A549 (cell line): Measurements from ENCODE around the gene KICS2.

Experiments used
- HDAC2 ChIP-seq: fragments of 200-600 bp; sonication (generic); IDR thresholded peaks from 2 replicates; pipeline ENCODE4 v1.6.1; 2016
- POLR2A ChIP-seq: IDR thresholded peaks from 2 replicates; pipeline ENCODE4 v1.6.1; 2012; ENCODE audit warnings: mild to moderate bottlenecking, low read length
- RAD21 ChIP-seq, 2 experiments: fragments of >200 bp in 1 of 2; sonication (Bioruptor Twin) in 1 of 2; formaldehyde crosslinking in 1 of 2; IDR thresholded peaks in 1 of 2; conservative IDR thresholded peaks in 1 of 2; 2 replicates in 1 of 2; 3 replicates in 1 of 2; pipeline ENCODE4 v1.6.1; 2012 to 2018; ENCODE audit warnings: inconsistent platforms in 1 of 2
- ZFP36 ChIP-seq: fragments of 450-650 bp; IDR thresholded peaks from 2 replicates; pipeline ENCODE4 v1.6.1; 2014; ENCODE audit warnings: borderline replicate concordance; ENCODE audit not compliant: partially characterized antibody
- TF ChIP-seq, protein P1 (sequence below): fragments of >200 bp; sonication (Bioruptor Twin); formaldehyde crosslinking; IDR thresholded peaks from 3 replicates; pipeline ENCODE4 v1.5.1; 2016

DNA sequence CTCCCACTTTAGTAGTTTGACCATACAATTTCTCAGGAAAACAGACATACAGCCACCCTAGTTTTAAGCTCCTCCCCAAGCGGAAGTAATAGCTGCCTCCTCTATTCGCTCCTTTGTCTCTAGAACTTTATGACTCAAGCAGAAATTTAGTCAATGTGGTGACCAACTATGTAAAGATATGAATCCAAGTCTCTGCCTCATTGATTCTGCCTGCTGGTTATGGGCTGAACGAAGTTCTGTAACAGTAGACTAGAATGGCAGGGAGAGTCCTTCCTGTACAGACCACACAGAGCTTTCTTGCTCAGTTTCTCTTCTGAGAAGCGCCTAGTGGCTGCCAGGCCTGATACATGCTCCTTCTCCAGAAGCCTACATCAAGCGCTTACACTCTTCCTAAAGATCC is 19.1 kb downstream of the KICS2 start:
- TF ChIP-seq, protein P1, sequence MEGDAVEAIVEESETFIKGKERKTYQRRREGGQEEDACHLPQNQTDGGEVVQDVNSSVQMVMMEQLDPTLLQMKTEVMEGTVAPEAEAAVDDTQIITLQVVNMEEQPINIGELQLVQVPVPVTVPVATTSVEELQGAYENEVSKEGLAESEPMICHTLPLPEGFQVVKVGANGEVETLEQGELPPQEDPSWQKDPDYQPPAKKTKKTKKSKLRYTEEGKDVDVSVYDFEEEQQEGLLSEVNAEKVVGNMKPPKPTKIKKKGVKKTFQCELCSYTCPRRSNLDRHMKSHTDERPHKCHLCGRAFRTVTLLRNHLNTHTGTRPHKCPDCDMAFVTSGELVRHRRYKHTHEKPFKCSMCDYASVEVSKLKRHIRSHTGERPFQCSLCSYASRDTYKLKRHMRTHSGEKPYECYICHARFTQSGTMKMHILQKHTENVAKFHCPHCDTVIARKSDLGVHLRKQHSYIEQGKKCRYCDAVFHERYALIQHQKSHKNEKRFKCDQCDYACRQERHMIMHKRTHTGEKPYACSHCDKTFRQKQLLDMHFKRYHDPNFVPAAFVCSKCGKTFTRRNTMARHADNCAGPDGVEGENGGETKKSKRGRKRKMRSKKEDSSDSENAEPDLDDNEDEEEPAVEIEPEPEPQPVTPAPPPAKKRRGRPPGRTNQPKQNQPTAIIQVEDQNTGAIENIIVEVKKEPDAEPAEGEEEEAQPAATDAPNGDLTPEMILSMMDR, result no peak
- TF ChIP-seq HDAC2 (no peak), POLR2A (no peak), ZFP36 (no peak), RAD21 (conservative IDR thresholded peaks at IDR 0.05 in 1 of 2, IDR thresholded peaks at IDR 0.05 in 1 of 2) (no peak)
